ENCODE results near the gene SOWAHD.

GRCh38 chrX:119762718-119763117, 4.3 kb downstream of the SOWAHD start:
- TF ChIP-seq POLR2A (IDR thresholded peaks at IDR 0.05; ENCODE audit: low read length) (no peak), RFX5 (IDR thresholded peaks at IDR 0.05) (no peak), MAX (IDR thresholded peaks at IDR 0.05) (no peak), CTCF (IDR thresholded peaks at IDR 0.05) (no peak), ZNF302 (CRISPR knock-in tag; IDR thresholded peaks at IDR 0.05) (no peak), SMC3 (IDR thresholded peaks at IDR 0.05) (no peak), CHD4 (IDR thresholded peaks at IDR 0.05; ENCODE audit: borderline replicate concordance) (no peak), RARB (CRISPR knock-in tag; IDR thresholded peaks at IDR 0.05) (no peak), JUNB (IDR thresholded peaks at IDR 0.05) (no peak), HDAC2 (IDR thresholded peaks at IDR 0.05) (no peak), NR3C1 (IDR thresholded peaks at IDR 0.05) (no peak), SREBF2 (IDR thresholded peaks at IDR 0.05) (no peak)
- TF ChIP-seq, protein P1, sequence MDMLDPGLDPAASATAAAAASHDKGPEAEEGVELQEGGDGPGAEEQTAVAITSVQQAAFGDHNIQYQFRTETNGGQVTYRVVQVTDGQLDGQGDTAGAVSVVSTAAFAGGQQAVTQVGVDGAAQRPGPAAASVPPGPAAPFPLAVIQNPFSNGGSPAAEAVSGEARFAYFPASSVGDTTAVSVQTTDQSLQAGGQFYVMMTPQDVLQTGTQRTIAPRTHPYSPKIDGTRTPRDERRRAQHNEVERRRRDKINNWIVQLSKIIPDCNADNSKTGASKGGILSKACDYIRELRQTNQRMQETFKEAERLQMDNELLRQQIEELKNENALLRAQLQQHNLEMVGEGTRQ (IDR thresholded peaks at IDR 0.05) = no peak
- TF ChIP-seq, protein P2, sequence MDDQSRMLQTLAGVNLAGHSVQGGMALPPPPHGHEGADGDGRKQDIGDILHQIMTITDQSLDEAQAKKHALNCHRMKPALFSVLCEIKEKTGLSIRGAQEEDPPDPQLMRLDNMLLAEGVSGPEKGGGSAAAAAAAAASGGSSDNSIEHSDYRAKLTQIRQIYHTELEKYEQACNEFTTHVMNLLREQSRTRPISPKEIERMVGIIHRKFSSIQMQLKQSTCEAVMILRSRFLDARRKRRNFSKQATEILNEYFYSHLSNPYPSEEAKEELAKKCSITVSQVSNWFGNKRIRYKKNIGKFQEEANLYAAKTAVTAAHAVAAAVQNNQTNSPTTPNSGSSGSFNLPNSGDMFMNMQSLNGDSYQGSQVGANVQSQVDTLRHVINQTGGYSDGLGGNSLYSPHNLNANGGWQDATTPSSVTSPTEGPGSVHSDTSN (IDR thresholded peaks at IDR 0.05) = no peak
